ENCODE results near the gene OSBPL5.

The OSBPL5 gene

DNA sequence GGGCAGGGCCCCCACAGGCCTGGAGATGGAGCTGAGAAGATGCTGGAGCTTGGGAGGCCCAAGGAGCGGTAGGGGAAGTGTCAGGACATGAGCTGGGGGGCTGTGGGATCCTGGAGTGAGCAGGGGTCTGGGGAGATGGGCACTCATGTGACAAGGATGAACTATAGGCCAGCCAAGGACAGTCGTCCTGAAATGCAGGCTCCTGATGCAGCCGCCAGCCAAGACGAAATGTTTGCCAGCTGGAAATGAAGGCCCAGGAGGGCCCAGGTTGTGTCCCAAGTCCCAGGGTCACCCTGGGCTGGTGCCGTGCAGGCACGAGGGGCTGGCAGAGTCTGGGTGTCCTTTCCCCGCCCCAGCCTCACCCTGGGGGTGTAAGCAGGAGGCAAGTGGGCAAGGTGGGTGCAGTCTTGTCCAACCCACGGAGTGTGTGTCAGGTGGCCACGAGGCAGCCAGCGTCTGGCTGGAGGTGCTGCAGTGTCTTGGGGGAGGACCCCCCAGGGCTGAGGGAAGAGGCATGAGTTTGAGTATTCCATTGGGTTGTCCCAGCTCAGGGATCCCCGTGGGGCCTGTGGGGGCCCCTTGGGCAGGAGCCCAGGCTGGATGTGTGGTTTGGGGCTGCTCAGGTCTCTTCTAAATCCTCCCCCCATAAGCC lies 32.1 kb upstream of the OSBPL5 start:
- no peak for DNase-seq (ENCODE audit: extremely low spot score)
- CTCF ChIA-PET: no interaction called here
- POLR2A ChIA-PET: no interaction called here
- TF ChIP-seq CTBP1 (IDR thresholded peaks at IDR 0.05; ENCODE audit: borderline replicate concordance) (no peak), ELF4 (IDR thresholded peaks at IDR 0.05) (no peak), NFRKB (IDR thresholded peaks at IDR 0.05) (no peak), SP1 (IDR thresholded peaks at IDR 0.05) (no peak), HDGF (IDR thresholded peaks at IDR 0.05; ENCODE audit: borderline replicate concordance) (no peak), FOXM1 (IDR thresholded peaks at IDR 0.05; ENCODE audit: borderline replicate concordance) (no peak), L3MBTL2 (conservative IDR thresholded peaks at IDR 0.05) (no peak), FOXA1 (IDR thresholded peaks at IDR 0.05) (no peak), FOXK2 (IDR thresholded peaks at IDR 0.05) (no peak), BHLHE40 (IDR thresholded peaks at IDR 0.05; ENCODE audit: borderline replicate concordance) (no peak), TARDBP (IDR thresholded peaks at IDR 0.05) (no peak), ARNT (IDR thresholded peaks at IDR 0.05) (no peak)
- TF ChIP-seq, protein P1, sequence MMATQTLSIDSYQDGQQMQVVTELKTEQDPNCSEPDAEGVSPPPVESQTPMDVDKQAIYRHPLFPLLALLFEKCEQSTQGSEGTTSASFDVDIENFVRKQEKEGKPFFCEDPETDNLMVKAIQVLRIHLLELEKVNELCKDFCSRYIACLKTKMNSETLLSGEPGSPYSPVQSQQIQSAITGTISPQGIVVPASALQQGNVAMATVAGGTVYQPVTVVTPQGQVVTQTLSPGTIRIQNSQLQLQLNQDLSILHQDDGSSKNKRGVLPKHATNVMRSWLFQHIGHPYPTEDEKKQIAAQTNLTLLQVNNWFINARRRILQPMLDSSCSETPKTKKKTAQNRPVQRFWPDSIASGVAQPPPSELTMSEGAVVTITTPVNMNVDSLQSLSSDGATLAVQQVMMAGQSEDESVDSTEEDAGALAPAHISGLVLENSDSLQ (IDR thresholded peaks at IDR 0.05): no peak

DNA sequence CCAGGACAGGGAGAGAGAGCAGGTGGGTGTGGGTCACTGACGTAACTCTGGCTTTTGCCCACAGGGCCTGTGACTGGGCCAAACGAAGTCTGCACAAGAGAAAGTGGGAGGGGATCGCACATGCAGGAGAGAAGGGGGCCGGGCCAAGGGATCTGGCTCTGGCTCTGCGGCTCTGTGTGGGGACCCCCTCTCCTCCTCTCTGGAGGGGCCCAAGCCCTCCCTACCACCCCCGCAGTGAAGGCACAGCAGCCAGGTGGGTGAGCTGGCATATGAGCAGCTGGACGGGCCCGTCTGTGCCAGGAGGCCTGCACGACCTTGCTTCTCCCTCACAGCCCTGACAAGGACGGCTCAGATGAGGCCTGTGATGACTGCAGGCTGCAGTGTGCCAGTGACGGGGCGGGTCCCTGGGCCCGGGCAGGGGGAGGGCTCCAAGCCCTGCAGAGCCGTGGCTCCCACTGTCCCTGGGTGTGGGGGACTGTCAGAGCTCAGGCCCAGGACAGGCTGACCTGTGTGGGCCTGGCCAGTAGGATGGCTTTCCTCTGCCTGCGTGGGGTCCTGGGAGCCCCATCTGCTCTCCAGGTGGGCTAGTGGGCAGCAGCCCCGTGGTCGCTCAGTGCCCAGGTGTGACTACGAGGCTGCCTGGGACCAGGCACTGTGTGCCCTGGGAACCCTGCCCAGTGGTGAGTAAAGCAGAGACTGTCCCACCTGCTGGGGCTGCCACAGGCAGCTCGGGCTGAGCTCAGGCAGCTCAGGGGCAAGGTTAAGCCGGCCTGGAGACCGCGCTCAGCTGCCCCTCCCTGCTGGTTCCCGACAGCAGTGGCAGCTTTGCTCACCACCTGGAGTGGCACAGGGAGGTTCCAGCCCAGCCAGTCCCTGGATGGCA lies 31.3 kb upstream of the OSBPL5 start:
- ChIA-PET POLR2A (no interaction called here), CTCF (interaction anchor here (1.3 kb wide), 1 partner anchor 8 kb away, joined by 3 read pairs; no protein-coding TSS in a partner anchor)
- TF ChIP-seq BHLHE40 (IDR thresholded peaks at IDR 0.05; ENCODE audit: borderline replicate concordance) (no peak), SUZ12 (IDR thresholded peaks at IDR 0.05) (no peak), ZNF384 (IDR thresholded peaks at IDR 0.05) (no peak), ARNT (IDR thresholded peaks at IDR 0.05) (no peak), SP1 (IDR thresholded peaks at IDR 0.05) (no peak), CTBP1 (IDR thresholded peaks at IDR 0.05; ENCODE audit: borderline replicate concordance) (no peak), TARDBP (IDR thresholded peaks at IDR 0.05) (no peak), L3MBTL2 (conservative IDR thresholded peaks at IDR 0.05) (no peak), FOXM1 (IDR thresholded peaks at IDR 0.05; ENCODE audit: borderline replicate concordance) (no peak), NFRKB (IDR thresholded peaks at IDR 0.05) (no peak), HDGF (IDR thresholded peaks at IDR 0.05; ENCODE audit: borderline replicate concordance) (no peak), LEF1 (IDR thresholded peaks at IDR 0.05; ENCODE audit: borderline replicate concordance) (no peak), ELF4 (IDR thresholded peaks at IDR 0.05) (no peak), FOXK2 (IDR thresholded peaks at IDR 0.05) (no peak), FOXA1 (IDR thresholded peaks at IDR 0.05) (no peak)
- TF ChIP-seq, protein P1 (IDR thresholded peaks at IDR 0.05): no peak
- no peak for DNase-seq (ENCODE audit: extremely low spot score)

DNA sequence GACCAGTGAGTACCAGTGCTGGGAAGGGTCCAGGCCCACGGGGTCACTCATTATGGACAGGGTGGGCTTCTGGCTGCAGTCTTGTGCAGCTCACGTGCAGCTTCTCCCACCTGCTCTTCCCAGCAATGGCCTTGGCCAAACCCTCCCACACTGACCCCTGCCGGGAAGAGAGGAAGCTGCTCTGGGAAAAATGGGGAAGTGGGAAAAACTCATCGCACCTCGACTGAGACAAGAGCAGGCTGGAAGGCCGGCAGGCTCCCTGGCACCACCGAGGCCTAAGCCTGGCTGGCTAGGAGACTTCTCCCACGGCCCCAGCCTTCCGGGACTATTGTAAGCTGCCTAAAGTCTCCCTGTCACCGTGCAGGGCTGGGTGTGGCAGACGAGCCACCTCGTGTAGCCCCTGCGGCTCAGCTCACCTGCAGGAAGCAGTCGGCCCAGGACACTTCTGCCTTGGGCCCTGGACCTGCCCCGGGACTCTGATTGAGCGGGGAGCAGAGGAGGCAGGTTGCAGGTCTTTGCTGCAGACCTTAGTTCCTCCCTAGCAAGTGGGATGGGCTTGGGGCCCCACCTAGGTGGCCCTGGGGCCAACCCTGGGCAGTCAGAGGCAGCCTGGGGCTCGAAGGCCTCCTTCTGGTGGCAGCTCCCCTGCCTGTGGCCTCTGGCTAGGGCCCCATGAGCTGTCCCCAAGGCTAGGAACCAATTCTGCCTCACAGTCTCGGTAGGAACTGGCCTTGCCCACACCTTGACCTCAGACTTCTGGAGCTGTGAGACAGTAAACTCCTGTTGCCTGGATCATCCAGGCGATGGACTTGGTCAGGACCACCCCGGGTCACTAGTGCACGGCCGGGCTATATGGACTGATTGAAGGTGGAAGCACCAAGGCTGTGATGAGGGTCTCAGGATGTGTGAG lies 30.4 kb upstream of the OSBPL5 start:
- CTCF ChIA-PET: interaction anchor here (1.1 to 1.3 kb wide), 4 partner anchors 8 to 46 kb away, joined by 3 to 4 read pairs (median 4); no protein-coding TSS in a partner anchor
- DNase-seq (ENCODE audit: extremely low spot score): peak; percentile 54
- TF ChIP-seq LEF1 (IDR thresholded peaks at IDR 0.05; ENCODE audit: borderline replicate concordance): no peak
- no peak for TF ChIP-seq HDGF (IDR thresholded peaks at IDR 0.05; ENCODE audit: borderline replicate concordance)
- no peak for TF ChIP-seq SUZ12 (IDR thresholded peaks at IDR 0.05)
- TF ChIP-seq FOXM1 (IDR thresholded peaks at IDR 0.05; ENCODE audit: borderline replicate concordance): no peak
- no peak for TF ChIP-seq NFRKB (IDR thresholded peaks at IDR 0.05)
- TF ChIP-seq FOXA1 (IDR thresholded peaks at IDR 0.05): no peak
- TF ChIP-seq TARDBP (IDR thresholded peaks at IDR 0.05): no peak
- no peak for TF ChIP-seq FOXK2 (IDR thresholded peaks at IDR 0.05)
- TF ChIP-seq SP1 (IDR thresholded peaks at IDR 0.05): no peak
- no peak for TF ChIP-seq L3MBTL2 (conservative IDR thresholded peaks at IDR 0.05)
- POLR2A ChIA-PET: no interaction called here

DNA sequence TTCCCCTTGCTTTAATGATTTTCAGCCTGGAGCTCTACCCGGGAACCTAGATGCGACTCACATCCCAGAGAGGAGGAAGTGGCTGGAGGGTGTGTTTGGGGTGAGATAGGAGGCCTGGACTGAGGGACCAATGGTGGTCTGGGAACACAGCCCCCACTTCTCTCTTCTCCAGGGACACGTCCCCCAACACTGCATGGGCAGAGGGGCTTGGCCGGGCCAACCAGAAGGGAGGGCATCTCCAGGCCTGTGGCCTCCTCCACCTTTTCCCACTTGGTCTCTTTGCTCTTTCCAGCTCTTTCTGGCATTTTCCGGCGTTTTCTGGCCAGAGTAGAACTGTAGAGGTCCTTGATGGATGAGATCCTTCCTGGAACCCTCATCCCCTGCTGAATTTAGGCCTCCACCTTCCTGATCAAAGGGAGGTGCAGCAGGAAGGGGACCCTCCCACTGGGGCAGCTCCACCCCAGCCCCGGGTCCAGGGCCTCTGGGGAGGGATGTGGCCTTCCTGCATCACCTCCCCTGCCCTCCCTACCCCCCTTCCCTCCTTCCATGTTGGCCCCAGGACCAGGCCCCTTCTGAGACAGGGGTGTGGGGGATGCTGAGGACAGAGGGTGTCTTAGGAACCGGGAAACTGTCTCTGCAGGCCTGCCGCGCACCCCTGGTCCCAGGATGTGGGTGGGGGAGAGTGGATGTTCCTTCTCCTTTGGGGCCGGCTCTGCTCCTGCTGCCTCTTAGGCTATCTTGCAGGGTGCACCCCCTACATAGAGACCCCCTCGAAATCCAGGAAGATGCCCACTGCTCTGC lies 29.1 kb upstream of the OSBPL5 start:
- no peak for DNase-seq (ENCODE audit: extremely low spot score)
- POLR2A ChIA-PET: no interaction called here
- CTCF ChIA-PET: no interaction called here
- TF ChIP-seq L3MBTL2 (conservative IDR thresholded peaks at IDR 0.05): no peak
- no peak for TF ChIP-seq HDGF (IDR thresholded peaks at IDR 0.05; ENCODE audit: borderline replicate concordance)
- no peak for TF ChIP-seq BHLHE40 (IDR thresholded peaks at IDR 0.05; ENCODE audit: borderline replicate concordance)
- TF ChIP-seq LEF1 (IDR thresholded peaks at IDR 0.05; ENCODE audit: borderline replicate concordance): no peak
- no peak for TF ChIP-seq ARNT (IDR thresholded peaks at IDR 0.05)
- no peak for TF ChIP-seq TARDBP (IDR thresholded peaks at IDR 0.05)
- TF ChIP-seq SP1 (IDR thresholded peaks at IDR 0.05): no peak
- no peak for TF ChIP-seq FOXK2 (IDR thresholded peaks at IDR 0.05)
- TF ChIP-seq ZNF384 (IDR thresholded peaks at IDR 0.05): no peak

DNA sequence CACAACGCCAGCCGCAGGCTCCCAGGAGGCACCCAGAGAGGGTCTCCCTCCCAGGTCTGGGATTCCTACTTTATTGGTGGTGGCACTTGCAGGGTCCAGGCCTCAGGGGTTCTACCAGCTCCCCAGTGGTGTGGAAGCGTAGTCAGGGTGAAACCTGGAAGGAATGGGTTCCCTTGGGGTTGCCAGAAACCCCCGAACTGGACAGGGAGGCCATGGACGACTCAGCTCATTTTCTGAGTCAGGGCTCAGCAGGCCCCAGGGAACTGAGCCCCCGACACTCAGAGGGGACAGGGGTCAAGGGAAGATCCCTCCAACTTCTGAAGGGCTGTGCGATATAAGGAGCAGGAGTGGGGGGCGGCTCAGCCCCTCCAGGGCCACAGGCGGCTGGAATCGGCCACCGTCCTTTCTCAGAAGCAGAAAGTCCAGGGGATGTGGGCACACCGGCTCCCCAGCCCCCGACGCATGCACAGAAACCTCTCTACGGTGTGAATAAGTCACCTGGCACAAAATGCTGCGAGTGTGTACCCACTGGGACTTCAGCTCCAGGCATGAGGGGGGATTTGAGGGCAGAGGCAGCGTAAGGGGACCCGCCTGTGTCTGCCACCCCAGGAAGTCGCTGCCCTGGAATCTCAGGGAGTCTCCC lies 28.4 kb upstream of the OSBPL5 start:
- no peak for DNase-seq (ENCODE audit: extremely low spot score)
- POLR2A ChIA-PET: no interaction called here
- TF ChIP-seq HDGF (IDR thresholded peaks at IDR 0.05; ENCODE audit: borderline replicate concordance) (no peak), L3MBTL2 (conservative IDR thresholded peaks at IDR 0.05) (no peak), ELF4 (IDR thresholded peaks at IDR 0.05) (no peak), ZNF384 (IDR thresholded peaks at IDR 0.05) (no peak), ARNT (IDR thresholded peaks at IDR 0.05) (no peak), FOXA1 (IDR thresholded peaks at IDR 0.05) (no peak), FOXM1 (IDR thresholded peaks at IDR 0.05; ENCODE audit: borderline replicate concordance) (no peak), TARDBP (IDR thresholded peaks at IDR 0.05) (no peak), SP1 (IDR thresholded peaks at IDR 0.05) (no peak), NFRKB (IDR thresholded peaks at IDR 0.05) (no peak), SUZ12 (IDR thresholded peaks at IDR 0.05) (no peak)
- TF ChIP-seq, protein P1 (IDR thresholded peaks at IDR 0.05): no peak
- CTCF ChIA-PET: no interaction called here
